ENCODE data around the gene KLF16. TPM values are rescaled to one million over a fixed set of nuclear protein-coding genes. Genes with fewer than 3 reads are reported as not detected.

Gene KLF16
- total RNA-seq, 5 donors from 2014 or later (not counting 1 experiment from before 2014, with no cell fraction given): 29.8 to 61.4 (median 32.7) TPM

- Histone ChIP-seq H3K9me3 (no peaks in the 10 kb centered on the region), H3K36me3 (ENCODE audit: control insufficient read depth in 2 of 2, extremely low read depth in 1 of 2, insufficient read depth in 1 of 2, low read length in 1 of 2) (no peaks in the 10 kb centered on the region), H3K4me3 (ENCODE audit: control insufficient read depth in 1 of 2, extremely low read depth in 1 of 2, low read length in 1 of 2) (peak overlapping the region; percentile 75 to 79), H3K27ac (ENCODE audit: low read length) (peak overlapping the region; percentile 88), H3K27me3 (replicated peaks in 1 of 2; ENCODE audit: control insufficient read depth in 2 of 2, extremely low read depth in 1 of 2, insufficient read depth in 2 of 2, low read length in 1 of 2) (no peaks in the 10 kb centered on the region), H3K4me1 (ENCODE audit: control insufficient read depth in 1 of 2, extremely low read depth in 1 of 2, insufficient read depth in 2 of 2, low read length in 2 of 2) (peaks cover 68 to 96% of the 10 kb centered on the region in 2 experiments)
- CTCF ChIA-PET: no interaction called here
- no peaks in the 10 kb centered on the region for H3K9me3 Mint-ChIP-seq
- 40% methylated on average over 1 of the region's 6 CpGs for WGBS (ENCODE audit: insufficient coverage)
- H3K27me3 Mint-ChIP-seq: no peaks in the 10 kb centered on the region
- DNase-seq: no peak
- no peak for ATAC-seq (replicated peaks in 1 of 4)
- peaks cover 46 to 67% (median 66%) of the 10 kb centered on the region in 3 donors for H3K4me1 Mint-ChIP-seq
- H3K36me3 Mint-ChIP-seq: no peaks in the 10 kb centered on the region
- POLR2A ChIA-PET: interaction anchor here (0.5 to 0.9 kb wide), 2 partner anchors 67 to 105 kb away, joined by 3 to 4 read pairs; no protein-coding TSS in a partner anchor
- H3K27ac Mint-ChIP-seq: peak overlapping the region; percentile 90 to 95
- peak overlapping the region; percentile 75 to 98 (median 80) for H3K4me3 Mint-ChIP-seq
These were observed 7.1 kb downstream of the KLF16 start for GRCh38 chr19:1856345-1856697.

DNA sequence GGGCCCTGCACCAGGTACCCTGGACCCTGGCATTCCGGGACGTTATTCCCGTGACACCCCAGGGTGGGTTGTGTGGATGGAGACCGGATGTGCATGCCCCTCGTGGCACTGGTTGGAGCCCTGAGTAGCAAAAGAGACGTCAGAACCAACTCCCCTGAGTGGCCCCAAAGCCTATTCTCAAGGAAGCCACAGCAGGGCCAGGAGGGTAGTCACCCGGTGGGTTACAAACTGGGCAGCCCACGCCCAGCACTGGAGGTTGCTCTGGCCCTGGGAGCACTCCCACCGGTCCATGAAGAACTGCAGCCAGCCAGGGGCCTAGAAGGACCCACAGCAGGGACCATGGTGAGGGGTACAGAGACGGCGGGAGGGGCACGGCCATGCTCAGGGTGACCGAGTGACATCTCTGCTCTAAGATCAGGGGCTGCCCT is 7.5 kb downstream of the KLF16 start:
- CTCF ChIA-PET: interaction anchor here in 1 of 2 donors (0.6 kb wide), 1 partner anchor 30 kb away, joined by 3 read pairs; no protein-coding TSS in a partner anchor
- POLR2A ChIA-PET: interaction anchor here in 1 of 2 donors (0.9 kb wide), 1 partner anchor 105 kb away, joined by 4 read pairs; no protein-coding TSS in a partner anchor
- peaks cover 46 to 68% (median 66%) of the 10 kb centered on the region in 3 donors for H3K4me1 Mint-ChIP-seq

GRCh38 chr19:1855040-1855827 is 8.1 kb downstream of the KLF16 start:
- peak overlapping the region; percentile 75 to 79 for H3K4me3 ChIP-seq (ENCODE audit: control insufficient read depth in 1 of 2, extremely low read depth in 1 of 2, low read length in 1 of 2)
- peak overlapping the region; percentile 88 for H3K27ac ChIP-seq (ENCODE audit: low read length)
- no peaks in the 10 kb centered on the region for H3K36me3 Mint-ChIP-seq
- no peaks in the 10 kb centered on the region for H3K9me3 ChIP-seq
- peak overlapping the region; percentile 75 to 98 (median 80) for H3K4me3 Mint-ChIP-seq
- DNase-seq (peak; percentile 48 to 88 (median 68)), ATAC-seq (replicated peaks in 1 of 4) (peak; percentile 53 to 78 (median 74))
- H3K27me3 Mint-ChIP-seq: no peaks in the 10 kb centered on the region
- H3K27ac Mint-ChIP-seq: peak overlapping the region; percentile 90 to 95
- CTCF ChIA-PET: interaction anchor here in 1 of 2 donors (0.6 to 0.7 kb wide), 3 partner anchors 29 to 434 kb away, joined by 3 to 4 read pairs (median 4); no protein-coding TSS in a partner anchor
- no peaks in the 10 kb centered on the region for H3K9me3 Mint-ChIP-seq
- POLR2A ChIA-PET: no interaction called here
- no peaks in the 10 kb centered on the region for H3K27me3 ChIP-seq (replicated peaks in 1 of 2; ENCODE audit: control insufficient read depth in 2 of 2, extremely low read depth in 1 of 2, insufficient read depth in 2 of 2, low read length in 1 of 2)
- peaks cover 50 to 66% (median 64%) of the 10 kb centered on the region in 3 donors for H3K4me1 Mint-ChIP-seq
- H3K36me3 ChIP-seq (ENCODE audit: control insufficient read depth in 2 of 2, extremely low read depth in 1 of 2, insufficient read depth in 1 of 2, low read length in 1 of 2): no peaks in the 10 kb centered on the region
- H3K4me1 ChIP-seq (ENCODE audit: control insufficient read depth in 1 of 2, extremely low read depth in 1 of 2, insufficient read depth in 2 of 2, low read length in 2 of 2): peaks cover 57 to 93% of the 10 kb centered on the region in 2 experiments
- 14% methylated on average over 25 of the region's 33 CpGs for WGBS (ENCODE audit: insufficient coverage)

More for the DNA sequence above, 7.5 kb downstream of the KLF16 start:
- Histone ChIP-seq H3K4me3 (ENCODE audit: control insufficient read depth in 1 of 2, extremely low read depth in 1 of 2, low read length in 1 of 2) (peak overlapping the region; percentile 75 to 79), H3K9me3 (no peaks in the 10 kb centered on the region), H3K27me3 (replicated peaks in 1 of 2; ENCODE audit: control insufficient read depth in 2 of 2, extremely low read depth in 1 of 2, insufficient read depth in 2 of 2, low read length in 1 of 2) (no peaks in the 10 kb centered on the region), H3K4me1 (ENCODE audit: control insufficient read depth in 1 of 2, extremely low read depth in 1 of 2, insufficient read depth in 2 of 2, low read length in 2 of 2) (peaks cover 63 to 96% of the 10 kb centered on the region in 2 experiments), H3K27ac (ENCODE audit: low read length) (peak overlapping the region; percentile 88), H3K36me3 (ENCODE audit: control insufficient read depth in 2 of 2, extremely low read depth in 1 of 2, insufficient read depth in 1 of 2, low read length in 1 of 2) (no peaks in the 10 kb centered on the region)
- H3K27me3 Mint-ChIP-seq: no peaks in the 10 kb centered on the region
- DNase-seq (peak in 5 of 35 experiments; percentile 21 to 49 (median 34)), ATAC-seq (replicated peaks in 1 of 4) (peak; percentile 4 to 23 (median 11))
- peak overlapping the region; percentile 75 to 98 (median 80) for H3K4me3 Mint-ChIP-seq
- peak overlapping the region; percentile 90 to 95 for H3K27ac Mint-ChIP-seq
- 0% methylated on average over 6 of the region's 13 CpGs for WGBS (ENCODE audit: insufficient coverage)
- H3K36me3 Mint-ChIP-seq: no peaks in the 10 kb centered on the region
- H3K9me3 Mint-ChIP-seq: no peaks in the 10 kb centered on the region

GRCh38 chr19:1854542-1855039 is 8.8 kb downstream of the KLF16 start:
- ChIA-PET POLR2A (interaction anchor here in 1 of 2 donors (0.6 kb wide), 1 partner anchor 216 kb away, joined by 4 read pairs; no protein-coding TSS in a partner anchor), CTCF (interaction anchor here in 1 of 2 donors (0.6 to 0.7 kb wide), 2 partner anchors 41 to 434 kb away, joined by 4 read pairs; no protein-coding TSS in a partner anchor)
- H3K27ac ChIP-seq (ENCODE audit: low read length): peak overlapping the region; percentile 88
- no peaks in the 10 kb centered on the region for H3K27me3 Mint-ChIP-seq
- peaks cover 56 to 66% (median 63%) of the 10 kb centered on the region in 3 donors for H3K4me1 Mint-ChIP-seq
- H3K4me3 Mint-ChIP-seq: peak overlapping the region; percentile 60 to 98 (median 74)
- H3K27me3 ChIP-seq (replicated peaks in 1 of 2; ENCODE audit: control insufficient read depth in 2 of 2, extremely low read depth in 1 of 2, insufficient read depth in 2 of 2, low read length in 1 of 2): no peaks in the 10 kb centered on the region
- ATAC-seq (replicated peaks in 1 of 4): no peak
- peak in 1 of 35 experiments; percentile 24 for DNase-seq
- no peaks in the 10 kb centered on the region for H3K36me3 Mint-ChIP-seq
- H3K27ac Mint-ChIP-seq: peak overlapping the region; percentile 73 to 87
- peak overlapping the region in 1 of 2 donors; percentile 32 for H3K4me3 ChIP-seq (ENCODE audit: control insufficient read depth in 1 of 2, extremely low read depth in 1 of 2, low read length in 1 of 2)
- no peaks in the 10 kb centered on the region for H3K9me3 Mint-ChIP-seq
- peaks cover 53 to 87% of the 10 kb centered on the region in 2 experiments for H3K4me1 ChIP-seq (ENCODE audit: control insufficient read depth in 1 of 2, extremely low read depth in 1 of 2, insufficient read depth in 2 of 2, low read length in 2 of 2)
- H3K36me3 ChIP-seq (ENCODE audit: control insufficient read depth in 2 of 2, extremely low read depth in 1 of 2, insufficient read depth in 1 of 2, low read length in 1 of 2): no peaks in the 10 kb centered on the region
- WGBS (ENCODE audit: insufficient coverage): 92% methylated on average over 34 of the region's 37 CpGs
- no peaks in the 10 kb centered on the region for H3K9me3 ChIP-seq

DNA sequence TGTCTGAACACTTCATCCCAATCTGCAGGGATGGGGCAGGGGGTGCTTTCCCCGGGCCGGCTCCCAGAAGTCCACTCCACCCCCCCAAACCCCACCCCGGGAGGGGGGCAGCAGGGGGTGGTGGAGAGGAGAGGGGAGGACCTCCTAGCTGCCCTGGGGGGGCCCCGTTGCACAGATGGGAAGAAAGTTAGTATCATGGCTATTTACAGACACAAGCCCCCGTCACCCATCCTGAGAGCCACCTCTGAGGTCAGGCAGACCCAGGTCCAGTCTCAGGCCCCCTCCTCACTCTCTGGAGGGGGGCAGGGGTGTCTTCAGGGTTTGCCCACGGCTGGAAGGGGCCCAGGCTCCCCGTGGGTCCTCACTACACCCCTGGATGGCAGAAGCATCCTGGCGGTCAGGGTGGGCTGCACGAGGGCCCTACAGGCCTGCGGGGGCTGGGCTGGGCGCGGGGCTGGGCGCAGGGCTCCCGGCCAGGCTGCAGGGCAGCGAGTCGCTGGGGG is 9.3 kb downstream of the KLF16 start:
- CTCF ChIA-PET: no interaction called here
- WGBS (ENCODE audit: insufficient coverage): 82% methylated on average over 11 of the region's 16 CpGs
- H3K4me3 ChIP-seq (ENCODE audit: control insufficient read depth in 1 of 2, extremely low read depth in 1 of 2, low read length in 1 of 2): no peak overlapping the region
- POLR2A ChIA-PET: interaction anchor here in 1 of 2 donors (0.6 kb wide), 1 partner anchor 217 kb away, joined by 4 read pairs; no protein-coding TSS in a partner anchor
- H3K27ac ChIP-seq (ENCODE audit: low read length): no peak overlapping the region
- ATAC-seq (replicated peaks in 1 of 4): no peak
- no peaks in the 10 kb centered on the region for H3K27me3 ChIP-seq (replicated peaks in 1 of 2; ENCODE audit: control insufficient read depth in 2 of 2, extremely low read depth in 1 of 2, insufficient read depth in 2 of 2, low read length in 1 of 2)
- H3K27ac Mint-ChIP-seq: no peak overlapping the region
- H3K9me3 ChIP-seq: no peaks in the 10 kb centered on the region
- peak overlapping the region in 1 of 3 donors; percentile 79 for H3K4me3 Mint-ChIP-seq
- peaks cover 51 to 85% of the 10 kb centered on the region in 2 experiments for H3K4me1 ChIP-seq (ENCODE audit: control insufficient read depth in 1 of 2, extremely low read depth in 1 of 2, insufficient read depth in 2 of 2, low read length in 2 of 2)
- no peaks in the 10 kb centered on the region for H3K27me3 Mint-ChIP-seq
- no peak for DNase-seq
- no peaks in the 10 kb centered on the region for H3K36me3 ChIP-seq (ENCODE audit: control insufficient read depth in 2 of 2, extremely low read depth in 1 of 2, insufficient read depth in 1 of 2, low read length in 1 of 2)
- H3K9me3 Mint-ChIP-seq: no peaks in the 10 kb centered on the region
- peaks cover 50 to 64% (median 59%) of the 10 kb centered on the region in 3 donors for H3K4me1 Mint-ChIP-seq
- no peaks in the 10 kb centered on the region for H3K36me3 Mint-ChIP-seq
